Loucy (cell line): Measurements from ENCODE around the gene SCP2D1.

Experiments
- EZH2phosphoT487 ChIP-seq: fragments of 200-600 bp; IDR thresholded peaks from 2 replicates; pipeline ENCODE4 v1.6.1; 2018; ENCODE audit warnings: antibody characterized with exemption, mild to moderate bottlenecking, moderate library complexity, borderline replicate concordance
- TF ChIP-seq, protein P1 (sequence below): fragments of 200-600 bp; sonication (generic); conservative IDR thresholded peaks from 2 replicates; pipeline ENCODE4 v1.5.1; 2014; ENCODE audit warnings: mild to moderate bottlenecking, antibody characterized with exemption, low read length

GRCh38 chr20:18845017-18845416, 31.4 kb downstream of the SCP2D1 start:
- TF ChIP-seq, protein P1, sequence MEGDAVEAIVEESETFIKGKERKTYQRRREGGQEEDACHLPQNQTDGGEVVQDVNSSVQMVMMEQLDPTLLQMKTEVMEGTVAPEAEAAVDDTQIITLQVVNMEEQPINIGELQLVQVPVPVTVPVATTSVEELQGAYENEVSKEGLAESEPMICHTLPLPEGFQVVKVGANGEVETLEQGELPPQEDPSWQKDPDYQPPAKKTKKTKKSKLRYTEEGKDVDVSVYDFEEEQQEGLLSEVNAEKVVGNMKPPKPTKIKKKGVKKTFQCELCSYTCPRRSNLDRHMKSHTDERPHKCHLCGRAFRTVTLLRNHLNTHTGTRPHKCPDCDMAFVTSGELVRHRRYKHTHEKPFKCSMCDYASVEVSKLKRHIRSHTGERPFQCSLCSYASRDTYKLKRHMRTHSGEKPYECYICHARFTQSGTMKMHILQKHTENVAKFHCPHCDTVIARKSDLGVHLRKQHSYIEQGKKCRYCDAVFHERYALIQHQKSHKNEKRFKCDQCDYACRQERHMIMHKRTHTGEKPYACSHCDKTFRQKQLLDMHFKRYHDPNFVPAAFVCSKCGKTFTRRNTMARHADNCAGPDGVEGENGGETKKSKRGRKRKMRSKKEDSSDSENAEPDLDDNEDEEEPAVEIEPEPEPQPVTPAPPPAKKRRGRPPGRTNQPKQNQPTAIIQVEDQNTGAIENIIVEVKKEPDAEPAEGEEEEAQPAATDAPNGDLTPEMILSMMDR = no peak
- no peak for TF ChIP-seq EZH2phosphoT487
